GM19193 (cell line): ENCODE data around the gene SH3PXD2A.

Experiments used
- POLR2A ChIP-seq: IDR thresholded peaks from 4 replicates; pipeline ENCODE4 v1.6.1; 2011; ENCODE audit not compliant: insufficient read depth, insufficient read length; ENCODE audit errors: extremely low read depth

Gene SH3PXD2A

DNA sequence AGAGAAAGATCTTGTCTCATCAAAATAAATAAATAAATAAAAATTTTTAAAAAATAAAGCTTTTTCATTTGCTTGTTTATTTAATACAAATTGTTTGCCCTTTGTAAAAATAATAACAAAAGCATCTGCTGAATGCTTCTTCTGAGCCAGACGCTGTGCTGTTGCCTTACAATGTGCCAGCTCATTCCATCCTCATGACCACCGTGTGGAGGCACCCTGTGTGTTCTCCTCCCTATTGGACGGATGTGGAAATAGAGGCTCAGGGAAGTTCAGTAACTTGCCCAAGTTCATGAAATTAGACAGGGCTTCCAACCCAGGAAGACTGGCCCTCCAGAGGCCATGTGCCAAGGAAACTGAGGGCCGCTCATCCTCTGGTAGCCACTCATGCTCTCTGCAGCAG is 120.6 kb downstream of the SH3PXD2A start:
- no peak for TF ChIP-seq POLR2A

DNA sequence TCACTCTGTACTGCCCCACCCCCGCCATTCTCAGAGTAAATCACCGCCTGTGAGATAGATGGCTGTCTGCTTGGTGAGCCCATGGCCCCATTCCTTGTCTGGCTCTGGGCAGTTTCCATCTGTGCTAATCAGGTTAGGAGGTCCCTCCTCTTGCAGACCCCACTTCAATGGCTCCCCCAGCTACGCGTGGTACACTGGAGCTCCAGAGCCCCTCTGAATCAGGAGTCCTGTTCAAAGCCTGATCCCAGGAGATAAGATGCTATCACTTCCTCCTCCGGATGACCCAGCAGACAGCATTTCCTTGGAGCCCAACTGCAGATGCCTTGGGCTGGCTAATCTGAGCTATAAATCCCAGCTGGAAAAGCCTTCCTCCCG is 122.3 kb downstream of the SH3PXD2A start:
- no peak for TF ChIP-seq POLR2A

DNA sequence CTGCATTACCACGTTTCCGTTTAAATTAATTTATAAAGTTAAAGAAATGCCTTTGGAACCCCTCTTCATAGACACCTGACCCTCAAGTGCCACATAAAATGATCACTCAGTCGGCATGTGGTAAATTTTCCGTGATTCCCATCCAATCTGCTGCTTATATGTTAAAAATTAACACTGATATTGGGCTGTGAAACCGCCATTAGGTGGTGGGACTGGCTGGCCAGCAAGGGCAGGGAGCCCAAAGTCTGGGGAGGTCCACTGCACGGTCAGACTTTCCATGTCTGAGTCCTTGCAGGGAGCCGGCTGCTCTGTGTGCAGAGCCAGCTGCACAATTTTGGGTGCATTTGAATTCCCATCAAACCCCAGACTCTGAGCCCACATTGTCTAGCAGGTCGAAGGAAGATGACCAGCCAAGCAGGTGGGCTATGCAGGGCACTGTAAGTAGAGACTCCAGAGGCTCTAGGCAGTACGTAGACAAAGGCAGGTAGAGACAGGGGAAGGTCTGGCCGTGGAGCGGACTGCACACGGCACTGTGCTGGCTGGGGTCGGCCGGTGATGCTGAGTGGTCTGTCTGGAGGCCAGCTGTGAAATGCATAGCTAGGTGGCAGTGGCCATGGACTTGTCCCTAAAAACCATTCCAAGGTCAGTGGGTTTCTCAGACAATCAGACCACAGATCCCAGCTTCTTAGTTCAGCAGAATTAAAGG is 122.9 kb downstream of the SH3PXD2A start:
- TF ChIP-seq POLR2A = no peak

DNA sequence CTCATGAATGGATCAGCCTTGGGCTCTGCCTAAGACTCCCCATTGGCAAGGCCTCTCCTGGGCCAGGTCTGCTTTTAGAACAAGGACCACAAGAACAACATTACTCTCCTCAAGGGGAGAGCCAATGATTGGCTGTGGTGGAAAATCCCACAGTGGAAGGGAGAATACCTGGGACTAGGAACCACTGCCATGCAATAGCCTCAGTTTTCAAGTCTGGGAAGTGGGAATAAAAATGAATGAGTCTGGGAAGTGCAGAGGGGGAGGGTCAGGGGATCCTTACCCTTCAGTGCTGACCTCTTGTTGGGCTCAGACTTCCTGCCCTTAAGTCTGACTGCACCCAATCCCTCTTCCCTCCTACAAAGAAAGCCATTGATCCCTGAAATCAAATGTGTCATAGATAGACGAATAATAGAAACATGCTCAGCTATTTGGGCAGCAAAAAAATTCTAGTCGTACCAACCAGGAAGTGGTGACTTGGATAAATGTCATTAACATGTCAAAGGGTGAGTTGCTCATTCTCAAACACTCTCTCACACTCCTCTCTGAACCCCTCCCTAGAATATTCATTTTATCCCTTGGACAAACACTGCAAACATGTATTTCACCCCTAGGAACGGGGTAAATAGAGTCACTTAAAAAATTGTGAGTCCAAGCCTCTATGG is 123.6 kb downstream of the SH3PXD2A start:
- no peak for TF ChIP-seq POLR2A

DNA sequence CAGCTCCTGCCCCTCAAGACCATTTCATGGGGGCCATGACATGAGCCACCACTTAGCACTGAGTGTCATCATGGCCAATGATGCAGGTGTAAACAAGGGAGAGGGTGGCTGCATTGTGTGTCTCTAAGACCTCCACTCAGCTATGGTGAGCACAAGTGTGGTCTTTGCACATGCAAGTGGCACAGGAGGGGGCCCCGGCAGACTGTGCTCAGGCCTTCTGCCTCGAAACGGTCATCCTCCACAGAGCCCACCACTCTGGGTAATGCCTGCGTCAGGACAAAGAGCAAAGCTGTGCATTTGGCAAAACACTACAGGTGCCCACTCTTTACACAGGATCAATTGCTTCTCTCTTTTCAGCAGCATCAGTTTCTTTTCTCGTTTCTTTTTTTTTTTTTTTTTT is 125.5 kb downstream of the SH3PXD2A start:
- no peak for TF ChIP-seq POLR2A

DNA sequence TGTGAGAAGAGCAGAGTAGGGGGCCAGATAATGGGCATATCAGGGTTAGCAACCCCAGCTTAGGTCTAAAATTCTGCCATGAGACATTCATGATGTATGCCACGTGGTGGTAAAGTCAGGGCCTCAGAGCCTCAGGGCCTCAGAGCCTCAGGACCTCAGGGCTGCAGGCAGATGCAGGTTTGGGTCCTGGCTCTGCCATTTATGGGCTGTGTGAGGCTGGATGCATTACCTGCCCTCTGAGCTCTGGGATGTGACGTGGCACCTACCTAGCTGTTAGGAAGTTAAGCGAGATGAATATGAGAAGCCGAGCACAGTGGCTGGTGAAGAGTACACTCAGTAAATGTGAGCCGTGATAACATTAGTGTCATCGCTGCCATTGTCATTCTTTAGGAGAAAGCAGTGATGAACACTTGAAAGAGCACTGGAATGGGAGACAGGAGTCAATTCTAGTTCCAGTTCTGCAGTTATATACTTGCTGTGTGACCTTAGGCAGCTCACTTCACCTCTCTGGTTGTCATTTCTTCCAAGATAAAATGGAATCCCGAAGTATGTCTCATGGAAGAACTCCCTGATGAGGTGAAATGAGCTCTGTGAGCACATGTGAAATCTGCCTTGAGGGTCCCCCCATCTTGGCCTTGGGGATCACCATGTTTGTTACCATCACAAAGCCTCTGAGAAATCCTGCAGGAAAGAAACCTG is 127.2 kb downstream of the SH3PXD2A start:
- no peak for TF ChIP-seq POLR2A

DNA sequence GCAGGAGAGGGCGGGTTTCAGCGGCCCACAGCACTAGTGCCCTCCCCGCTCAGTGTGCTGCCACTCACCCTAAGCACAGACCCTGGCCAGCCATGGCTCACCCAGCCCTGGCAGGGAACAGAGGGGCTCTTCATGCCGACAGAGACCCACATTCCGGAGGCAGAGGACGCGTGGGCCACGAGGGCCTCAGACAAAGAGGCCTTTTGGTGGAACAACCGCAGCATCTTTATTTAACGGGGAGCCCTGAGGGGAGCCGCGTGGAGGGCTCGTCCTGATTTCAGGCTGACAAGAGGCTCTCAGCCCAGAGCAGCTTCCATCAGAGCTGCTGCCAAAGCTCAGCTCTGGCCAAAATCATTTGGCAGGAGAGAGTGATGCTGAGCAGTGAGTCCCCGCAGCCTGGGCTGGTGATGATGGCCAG is 127.8 kb downstream of the SH3PXD2A start:
- no peak for TF ChIP-seq POLR2A

DNA sequence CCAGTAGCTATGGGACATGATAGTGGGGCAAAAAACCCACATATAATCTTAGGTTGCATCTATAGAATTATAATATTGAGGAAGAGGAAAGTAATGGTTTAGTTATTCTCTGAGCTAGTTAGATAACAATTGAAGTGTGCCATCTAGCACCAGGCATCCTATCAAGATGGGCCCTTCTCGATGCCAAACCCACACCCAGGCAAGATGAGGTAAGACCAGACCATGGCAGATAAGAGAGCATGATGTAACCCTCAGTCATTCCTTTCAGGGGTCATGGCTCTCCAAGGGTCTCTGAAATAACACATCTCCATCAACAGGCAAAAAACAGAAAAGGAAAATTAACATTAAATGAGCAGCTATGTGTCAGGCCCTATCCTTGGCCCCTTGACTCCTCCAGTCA is 128.7 kb downstream of the SH3PXD2A start:
- no peak for TF ChIP-seq POLR2A

DNA sequence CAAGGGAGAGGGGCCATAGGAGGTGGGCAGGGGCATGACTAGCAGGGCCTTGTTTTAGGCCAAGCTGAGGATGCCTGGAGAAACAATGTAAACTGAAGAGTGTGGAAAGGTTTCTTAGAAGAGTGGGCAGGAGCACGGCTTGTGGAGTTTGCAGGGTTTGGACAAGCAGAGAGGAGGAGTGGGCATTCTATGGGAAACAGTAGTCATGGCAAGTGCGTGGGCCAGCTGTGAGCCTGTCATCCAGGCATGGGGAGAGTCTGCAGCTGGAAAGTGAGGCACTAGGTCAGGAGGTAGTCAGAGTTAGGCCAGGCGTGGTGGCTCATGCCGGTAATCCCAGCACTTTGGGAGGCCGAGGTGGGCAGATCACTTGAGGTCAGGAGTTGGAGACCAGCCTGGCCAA is 130.1 kb downstream of the SH3PXD2A start:
- TF ChIP-seq POLR2A = no peak

DNA sequence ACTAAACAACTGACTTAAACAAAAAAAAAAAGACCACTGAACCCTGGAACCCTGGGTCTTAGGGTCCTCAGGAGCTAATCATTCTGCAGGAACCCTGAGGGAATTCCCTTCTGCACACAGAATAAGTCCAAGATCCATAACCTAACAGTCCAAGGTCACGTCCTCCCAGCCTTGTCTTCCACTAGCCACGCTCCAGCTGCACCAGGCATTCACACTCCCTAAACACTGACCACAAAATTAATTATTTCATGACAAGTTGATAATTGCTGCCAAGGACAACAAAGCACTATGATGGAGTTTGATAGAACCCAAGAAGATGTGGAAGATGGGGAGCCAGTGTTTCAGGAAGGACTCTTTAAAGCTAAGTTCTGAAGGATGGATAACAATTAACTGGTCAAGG is 130.6 kb downstream of the SH3PXD2A start:
- TF ChIP-seq POLR2A = no peak

DNA sequence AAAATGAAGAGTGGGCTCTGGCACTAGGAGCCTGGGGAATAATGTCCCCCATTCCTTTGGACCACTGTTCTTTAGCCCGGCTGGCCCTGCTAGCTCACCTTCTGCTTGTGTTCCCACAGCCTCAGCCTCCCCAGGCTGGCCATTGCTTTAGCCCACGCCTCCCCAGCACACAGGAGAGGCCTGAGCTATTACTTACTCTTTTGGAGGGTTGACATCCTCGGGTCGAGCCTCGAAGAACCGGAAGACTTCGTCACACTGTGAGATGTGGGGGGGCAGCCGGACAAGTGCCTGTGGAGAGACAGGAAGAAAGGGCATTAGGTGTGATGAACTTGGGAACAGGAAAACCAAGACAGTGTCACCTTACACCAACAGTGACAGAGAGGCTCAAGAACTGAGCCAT is 131.3 kb downstream of the SH3PXD2A start:
- no peak for TF ChIP-seq POLR2A

DNA sequence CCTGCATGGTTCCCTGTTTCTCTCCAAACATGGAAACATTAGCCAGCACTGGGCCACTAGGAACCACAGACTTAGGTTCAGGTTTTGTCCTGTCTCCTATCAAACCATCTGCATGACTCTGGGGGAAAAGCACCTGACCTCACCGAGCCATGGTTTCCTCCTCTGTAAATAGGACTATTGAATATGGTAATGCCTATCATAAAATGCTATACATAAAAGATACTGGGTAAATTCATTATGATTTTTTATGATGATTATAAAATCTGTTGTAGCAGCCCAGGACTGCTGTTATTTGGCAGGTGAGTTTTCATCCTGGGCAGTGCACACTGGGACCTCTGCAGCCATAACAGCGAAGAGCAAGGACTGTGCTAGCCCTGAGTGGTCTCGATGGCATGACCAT is 131.8 kb downstream of the SH3PXD2A start:
- no peak for TF ChIP-seq POLR2A

DNA sequence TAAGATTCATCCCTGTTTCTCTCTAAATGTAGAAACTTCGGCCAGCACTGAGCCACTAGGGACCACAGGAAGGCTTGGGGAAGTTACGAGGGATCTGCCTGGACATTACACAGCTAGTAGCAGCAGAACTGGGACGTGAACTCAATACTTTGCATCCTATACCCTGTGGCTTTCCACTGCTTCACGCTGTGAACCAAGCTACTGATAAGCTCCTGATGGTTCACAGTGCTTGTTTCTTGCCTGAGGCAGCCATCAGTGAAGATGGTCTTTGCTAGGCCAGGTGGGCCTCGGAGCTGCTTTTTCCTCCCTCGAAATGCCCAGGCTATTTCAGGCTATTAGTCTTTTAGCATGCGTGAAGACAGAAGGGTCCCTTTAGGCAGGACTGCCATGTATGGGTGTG is 132.7 kb downstream of the SH3PXD2A start:
- no peak for TF ChIP-seq POLR2A

DNA sequence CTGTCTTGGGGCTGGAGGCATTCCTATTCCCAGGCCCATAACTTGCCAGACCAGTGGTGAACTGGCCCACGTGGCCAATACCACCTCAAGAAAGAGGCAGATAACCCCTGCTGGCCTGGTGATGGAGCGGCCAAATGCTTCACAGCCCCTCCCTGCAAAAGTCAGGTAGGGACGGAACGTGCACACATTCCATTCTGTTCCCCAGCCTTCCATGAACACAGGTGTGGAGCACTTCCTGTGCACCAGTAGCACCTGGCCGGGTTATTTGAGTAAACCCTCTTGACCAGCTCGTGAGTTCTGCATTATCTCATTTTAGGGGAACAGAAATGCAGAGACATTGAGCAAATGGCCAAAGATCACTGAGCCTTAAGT is 134.4 kb downstream of the SH3PXD2A start:
- TF ChIP-seq POLR2A = no peak

DNA sequence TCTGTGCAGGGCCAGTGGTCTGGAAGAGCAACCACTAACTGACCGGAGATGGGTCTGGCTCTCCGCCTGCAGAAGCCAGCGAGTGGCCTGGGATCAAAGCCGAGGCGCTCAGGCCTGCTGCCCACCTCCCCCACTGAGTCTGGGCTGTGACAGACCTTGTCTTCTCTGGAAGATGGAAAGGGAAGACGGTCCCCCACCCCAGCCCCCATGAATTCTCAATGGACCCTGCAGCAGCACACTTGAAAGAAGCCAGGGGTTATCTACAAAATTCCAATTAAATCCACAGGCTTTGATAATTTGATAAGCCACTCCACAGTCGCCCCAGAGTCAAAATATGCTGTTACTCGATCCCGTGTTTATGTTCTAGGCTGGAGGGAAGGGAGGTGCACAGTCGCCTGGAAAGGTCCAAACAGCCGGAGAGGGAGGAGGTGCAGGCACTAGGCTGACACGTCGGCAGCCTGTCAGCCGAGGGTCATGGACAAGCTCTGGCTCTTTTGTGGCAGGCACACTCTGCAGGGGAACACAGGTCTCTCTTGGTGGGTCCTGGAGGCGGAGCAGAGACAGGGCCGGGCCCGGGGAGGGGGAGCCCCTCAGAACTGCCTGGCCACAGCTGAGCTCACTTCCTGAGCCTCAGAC is 134.9 kb downstream of the SH3PXD2A start:
- TF ChIP-seq POLR2A = no peak
